ENCODE data around the gene LTBP3.
A peak's percentile ranks its signal among the peaks of the same experiment; 100 is the strongest.

GRCh38 chr11:65569973-65570918 lies 12.1 kb upstream of the LTBP3 start, which contains the start of gene ZNRD2:
- TF ChIP-seq CTCF (conservative IDR thresholded peaks at IDR 0.05 in 1 of 2, IDR thresholded peaks at IDR 0.05 in 1 of 2; ENCODE audit: low read depth in 1 of 2, low read length in 2 of 2) (peak; percentile 13 to 48), EZH2 (IDR thresholded peaks at IDR 0.05; ENCODE audit: low read length, missing control alignments) (no peak)
